Gastroesophageal sphincter (tissue), 4 donors: ENCODE measurements around the gene TRIO. TPM values are rescaled to one million over a fixed set of nuclear protein-coding genes. Genes with fewer than 3 reads are reported as not detected.

Source experiments
- ATAC-seq: fragments of 150-250 bp; one replicate; pipeline ENCODE4 v1.9.1; 2016; ENCODE audit warnings: mild to moderate bottlenecking, moderate library complexity
- H3K27ac ChIP-seq, 4 donors: fragments of 200-600 bp; sonication (generic) in 3 of 4; 1 replicate in 3 of 4; 2 replicates in 1 of 4; pipeline ENCODE4 v1.5.1; 2016 to 2019
- H3K27me3 ChIP-seq: fragments of 200-600 bp; sonication (generic); one replicate; pipeline ENCODE4 v1.5.1; 2019
- H3K36me3 ChIP-seq, 2 donors: fragments of 200-600 bp; sonication (generic); one replicate each; pipeline ENCODE4 v1.5.1; 2019; ENCODE audit warnings: control low read depth in 1 of 2
- H3K4me1 ChIP-seq, 3 donors: fragments of 200-600 bp; sonication (generic); 1 replicate in 2 of 3; 2 replicates in 1 of 3; pipeline ENCODE4 v1.5.1; 2016 to 2019; ENCODE audit warnings: control low read depth in 2 of 3
- H3K4me3 ChIP-seq, 2 donors: fragments of 200-600 bp; sonication (generic); one replicate each; pipeline ENCODE4 v1.5.1; 2019; ENCODE audit warnings: mild to moderate bottlenecking in 1 of 2, moderate library complexity in 1 of 2
- H3K9me3 ChIP-seq, 3 donors: fragments of 200-600 bp; sonication (generic); one replicate each; pipeline ENCODE4 v1.5.1; 2017 to 2019; ENCODE audit warnings: control low read depth in 2 of 3
- CTCF ChIP-seq, 4 experiments: fragments of 200-600 bp in 2 of 4; fragments of 450-650 bp in 2 of 4; sonication (generic) in 1 of 4; IDR thresholded peaks; one replicate each; pipeline ENCODE4 v1.5.1; 2017 to 2019; ENCODE audit warnings: antibody characterized with exemption in 4 of 4, mild to moderate bottlenecking in 2 of 4, moderate library complexity in 2 of 4
- EP300 ChIP-seq: sonication (generic); formaldehyde crosslinking; IDR thresholded peaks from one replicate; pipeline ENCODE4 v1.6.1; 2017; ENCODE audit warnings: antibody characterized with exemption, mild to moderate bottlenecking
- POLR2A ChIP-seq, 2 donors: fragments of 450-650 bp; IDR thresholded peaks; one replicate each; pipeline ENCODE4 v1.6.1; 2017; ENCODE audit warnings: antibody characterized with exemption in 2 of 2, mild to moderate bottlenecking in 2 of 2, moderate library complexity in 1 of 2
- POLR2AphosphoS5 ChIP-seq: sonication (generic); formaldehyde crosslinking; IDR thresholded peaks from one replicate; pipeline ENCODE4 v1.6.1; 2017; ENCODE audit warnings: antibody characterized with exemption
- WGBS, 2 donors: methylation state at CpG; one replicate each; pipeline ENCODE4 v1.1.5; 2018; ENCODE audit warnings: low coverage in 1 of 2; 5-methylcytosine and 5-hydroxymethylcytosine counted together
- total RNA-seq, 4 donors: library from RNA; depleted of rRNA; stranded (reverse); fragments of >200 nt; gene quantifications; one replicate each; pipeline ENCODE4 v1.1.0, GENCODE V29; 2016

TRIO gene
- total RNA-seq, 4 donors from 2014 or later: 69.2 to 257 (median 172) TPM

- 75 to 100% methylated on average over 1 to 7 of the region's 7 CpGs for WGBS, 2 donors
- ATAC-seq: no peak
- TF ChIP-seq CTCF (IDR thresholded peaks at IDR 0.05) (no peak), POLR2A (IDR thresholded peaks at IDR 0.05) (no peak), EP300 (no peak), POLR2AphosphoS5 (no peak)
These were observed 251.2 kb downstream of the TRIO start for GRCh38 chr5:14394365-14394764.

GRCh38 chr5:14395411-14395810, 252.3 kb downstream of the TRIO start:
- no peak for TF ChIP-seq CTCF (IDR thresholded peaks at IDR 0.05)
- no peak for TF ChIP-seq POLR2A (IDR thresholded peaks at IDR 0.05)
- no peak for TF ChIP-seq EP300
- no peak for TF ChIP-seq POLR2AphosphoS5
- Histone ChIP-seq H3K4me1 (peaks cover 0 to 31% (median 9%) of the 10 kb centered on the region in 3 donors), H3K27ac (no peak overlapping the region), H3K4me3 (no peak overlapping the region), H3K9me3 (no peaks in the 10 kb centered on the region), H3K36me3 (peaks cover 2 to 74% of the 10 kb centered on the region in 2 donors), H3K27me3 (no peaks in the 10 kb centered on the region)
- no peak for ATAC-seq
- 60 to 100% methylated on average over 1 of the region's 1 CpG for WGBS, 2 donors

More at GRCh38 chr5:14394365-14394764, 251.2 kb downstream of the TRIO start:
- peaks cover 0 to 21% (median 7%) of the 10 kb centered on the region in 3 donors for H3K4me1 ChIP-seq
- H3K9me3 ChIP-seq: no peaks in the 10 kb centered on the region
- no peak overlapping the region for H3K27ac ChIP-seq
- H3K27me3 ChIP-seq: no peaks in the 10 kb centered on the region
- peaks cover 2 to 79% of the 10 kb centered on the region in 2 donors for H3K36me3 ChIP-seq
- no peak overlapping the region for H3K4me3 ChIP-seq

- 78 to 83% methylated on average over 7 of the region's 7 CpGs for WGBS, 2 donors
- Histone ChIP-seq H3K4me1 (peaks cover 0 to 37% (median 11%) of the 10 kb centered on the region in 3 donors), H3K36me3 (peaks cover 2 to 74% of the 10 kb centered on the region in 2 donors)
These were observed 252.9 kb downstream of the TRIO start for GRCh38 chr5:14396066-14396465.

GRCh38 chr5:14396737-14397136, 253.6 kb downstream of the TRIO start:
- Histone ChIP-seq H3K4me3 (no peak overlapping the region), H3K36me3 (peaks cover 0 to 74% of the 10 kb centered on the region in 2 donors), H3K27ac (peak overlapping the region; percentile 24 to 75 (median 64)), H3K4me1 (peaks cover 0 to 37% (median 11%) of the 10 kb centered on the region in 3 donors), H3K9me3 (no peaks in the 10 kb centered on the region), H3K27me3 (no peaks in the 10 kb centered on the region)
- 71% methylated on average over 2 of the region's 5 CpGs; no CpG with 5 or more reads in 1 of the 2 donors for WGBS, 2 donors
- ATAC-seq: no peak
- TF ChIP-seq POLR2A (IDR thresholded peaks at IDR 0.05) (no peak), CTCF (IDR thresholded peaks at IDR 0.05) (no peak), EP300 (no peak), POLR2AphosphoS5 (no peak)

More at GRCh38 chr5:14396066-14396465, 252.9 kb downstream of the TRIO start:
- Histone ChIP-seq H3K27ac (no peak overlapping the region), H3K27me3 (no peaks in the 10 kb centered on the region), H3K4me3 (no peak overlapping the region), H3K9me3 (no peaks in the 10 kb centered on the region)
- TF ChIP-seq CTCF (IDR thresholded peaks at IDR 0.05): no peak
- ATAC-seq: no peak

GRCh38 chr5:14397717-14398116, 254.6 kb downstream of the TRIO start:
- TF ChIP-seq EP300: no peak
- TF ChIP-seq POLR2AphosphoS5: peak; percentile 47
- no peak for TF ChIP-seq POLR2A (IDR thresholded peaks at IDR 0.05)
- no peak for TF ChIP-seq CTCF (IDR thresholded peaks at IDR 0.05)
- ATAC-seq: peak; percentile 71
- H3K27me3 ChIP-seq: no peaks in the 10 kb centered on the region
- peak overlapping the region; percentile 24 to 75 (median 64) for H3K27ac ChIP-seq
- no peak overlapping the region for H3K4me3 ChIP-seq
- H3K4me1 ChIP-seq: peaks cover 0 to 37% (median 11%) of the 10 kb centered on the region in 3 donors
- H3K36me3 ChIP-seq: peaks cover 0 to 68% of the 10 kb centered on the region in 2 donors
- 50% methylated on average over 3 of the region's 3 CpGs; no CpG with 5 or more reads in 1 of the 2 donors for WGBS, 2 donors
- H3K9me3 ChIP-seq: no peaks in the 10 kb centered on the region
